GM15510 (cell line): ENCODE data around the gene FZD8.

ENCODE experiments used
- POLR2A ChIP-seq: IDR thresholded peaks from 3 replicates; pipeline ENCODE4 v1.6.1; 2011; ENCODE audit warnings: borderline replicate concordance; ENCODE audit not compliant: insufficient read length; ENCODE audit errors: extremely low read depth

FZD8 gene

DNA sequence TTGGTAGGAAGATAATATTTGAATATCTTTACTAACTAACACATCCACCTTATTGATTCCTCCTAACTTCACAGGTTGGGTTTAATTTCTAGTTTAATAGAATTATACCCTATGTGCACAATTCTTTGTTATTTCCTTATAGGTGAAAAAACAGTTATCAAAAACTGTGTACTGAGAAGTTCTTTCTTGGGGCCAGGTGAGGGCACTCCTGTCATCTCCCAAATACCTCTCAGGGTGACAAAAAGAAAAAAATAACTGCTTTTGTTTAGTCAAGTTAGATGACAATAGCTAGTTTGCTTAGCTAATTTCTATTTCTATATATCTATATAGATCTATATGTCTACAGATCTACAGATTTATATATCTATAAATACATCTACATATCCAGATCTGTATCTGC is 10.1 kb downstream of the FZD8 start:
- no peak for TF ChIP-seq POLR2A

DNA sequence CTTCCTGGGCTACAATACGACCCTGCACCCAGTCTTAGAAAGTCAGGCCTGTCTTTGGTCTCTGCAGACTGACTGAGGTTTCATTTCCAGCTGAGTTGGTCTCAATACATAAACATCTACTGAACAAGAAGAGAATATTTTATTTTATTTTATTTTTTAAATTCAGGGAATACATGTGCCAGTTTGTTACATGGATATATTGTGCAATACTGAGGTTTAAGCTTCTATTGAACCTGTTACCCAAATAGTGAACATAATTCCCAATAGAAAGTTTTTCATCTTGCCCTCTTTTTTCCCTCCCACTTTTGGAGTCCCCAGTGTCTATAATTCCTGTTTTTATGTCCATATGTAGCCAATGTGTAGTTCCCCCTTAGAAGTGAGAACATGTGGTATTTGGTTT is 10.7 kb downstream of the FZD8 start:
- TF ChIP-seq POLR2A, result no peak

DNA sequence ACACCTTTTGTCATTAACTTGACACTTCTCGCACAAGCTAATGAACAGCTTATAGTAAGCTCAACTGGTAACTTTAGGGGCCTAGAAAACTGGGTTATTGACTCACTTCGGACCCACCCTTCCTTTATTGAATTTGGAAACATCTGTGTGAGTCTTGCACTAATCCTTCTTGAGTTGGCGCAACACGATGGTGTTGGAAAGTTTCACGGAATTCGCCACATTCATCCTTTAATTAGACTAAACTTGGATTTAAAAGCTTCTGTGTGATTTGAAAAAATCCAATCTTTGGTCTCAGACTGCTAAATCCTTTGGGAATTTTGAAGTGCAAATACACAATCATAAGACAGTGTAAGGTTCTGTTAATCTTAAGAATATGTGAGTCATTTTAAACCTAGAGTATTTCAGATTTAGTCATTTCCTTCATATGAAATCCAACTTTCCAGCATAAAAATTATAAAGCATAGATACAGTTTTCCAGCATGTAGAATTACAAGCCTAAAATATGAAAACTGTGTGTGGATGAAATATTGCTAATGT is 15.1 kb downstream of the FZD8 start:
- no peak for TF ChIP-seq POLR2A

DNA sequence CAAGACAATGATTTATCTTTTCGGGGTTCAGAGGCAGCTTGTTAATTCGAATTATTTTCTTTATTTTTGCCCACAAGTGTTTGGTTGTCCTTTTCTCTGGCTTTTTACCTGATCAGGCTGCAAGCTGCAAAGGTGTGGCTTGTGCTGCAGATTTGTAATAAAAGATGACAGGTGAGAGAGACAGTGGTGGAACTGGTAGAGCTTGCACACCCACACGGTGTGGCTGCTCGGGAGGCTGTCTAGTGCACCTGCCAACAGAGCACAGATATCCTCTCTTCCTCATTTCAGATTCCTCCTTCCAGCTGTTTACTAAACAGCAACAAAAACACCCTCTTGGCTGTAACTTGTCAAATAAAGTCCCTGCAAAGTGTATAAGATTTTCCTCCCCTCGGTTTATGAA is 27.8 kb downstream of the FZD8 start:
- TF ChIP-seq POLR2A, result no peak

DNA sequence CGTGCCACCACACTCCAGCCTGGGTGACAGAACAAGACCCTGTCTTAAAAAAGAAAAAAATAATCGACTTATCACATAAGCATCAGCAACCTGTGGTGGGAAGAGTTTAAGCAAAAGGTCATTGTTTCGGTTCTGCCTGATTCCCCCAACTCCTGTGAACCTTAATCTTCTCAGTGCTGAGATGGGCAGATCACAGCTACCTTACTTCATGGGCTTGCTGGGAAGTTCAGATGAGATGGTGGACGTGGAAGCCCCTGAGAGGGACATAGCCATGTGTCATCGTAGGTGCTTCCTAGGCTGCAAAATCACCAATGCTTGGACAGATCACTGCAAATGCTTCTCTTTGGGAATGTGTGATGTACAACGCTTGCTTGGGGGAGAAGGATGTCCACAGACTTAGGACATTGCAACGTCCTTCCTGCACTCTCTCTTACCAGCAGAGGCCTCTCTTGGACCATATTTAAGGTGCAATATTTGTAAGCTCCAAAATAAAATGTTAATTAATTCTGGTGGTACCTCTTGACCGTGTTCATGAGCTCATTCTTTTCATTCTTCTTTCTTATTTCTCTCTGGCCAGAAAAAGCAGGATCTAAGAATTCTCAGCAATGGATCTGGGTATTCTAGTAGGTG is 28.4 kb downstream of the FZD8 start:
- TF ChIP-seq POLR2A, result no peak

DNA sequence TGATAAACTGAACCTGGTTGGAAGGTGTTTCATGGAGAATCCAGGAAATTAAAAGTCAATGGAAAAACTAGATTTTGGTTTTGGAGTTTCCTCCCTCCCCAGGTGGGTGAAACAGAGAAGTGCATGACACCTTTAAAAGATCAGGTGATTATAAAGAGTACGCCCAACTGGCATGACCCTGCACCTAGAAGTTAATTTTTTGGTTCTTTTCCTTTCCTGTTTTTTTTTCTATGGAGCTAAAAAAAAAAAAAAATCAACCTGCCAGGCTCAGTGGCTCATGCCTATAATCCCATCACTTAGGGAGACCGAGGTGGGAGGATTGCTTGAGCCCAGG is 29.0 kb downstream of the FZD8 start:
- TF ChIP-seq POLR2A, result no peak

DNA sequence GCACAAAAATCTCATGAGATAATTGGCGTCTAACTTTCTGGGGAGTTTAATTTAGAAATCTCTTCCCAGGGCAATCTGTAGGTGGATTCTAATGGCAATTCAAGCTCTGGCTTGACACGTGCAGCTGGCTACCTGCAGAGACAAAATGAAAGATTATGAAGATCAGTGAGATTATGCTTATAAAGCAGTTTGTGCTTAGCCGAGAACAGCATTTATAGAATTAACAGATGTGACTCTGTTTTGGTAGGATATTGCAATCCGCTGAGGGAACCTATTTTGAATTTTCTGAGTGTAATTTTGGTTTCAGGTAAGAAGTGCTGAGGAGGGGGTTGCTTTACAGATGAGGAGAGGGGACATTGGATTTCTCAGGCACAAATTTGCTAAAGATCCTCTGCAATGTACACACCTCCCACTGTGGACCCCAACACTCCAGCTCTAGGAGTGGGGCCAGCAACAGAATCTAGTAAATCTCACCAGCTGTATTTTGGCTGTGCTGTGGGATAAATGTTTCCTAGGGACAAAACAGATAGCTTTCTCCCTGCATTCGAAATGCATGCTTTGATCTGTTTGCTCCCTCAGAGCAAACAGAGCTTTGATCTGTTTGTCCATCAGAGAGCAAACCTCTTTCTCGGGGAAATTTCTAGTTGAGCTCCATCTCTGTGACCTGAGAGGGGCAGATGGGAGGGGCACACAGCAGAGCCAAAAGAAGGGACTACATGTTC is 29.6 kb downstream of the FZD8 start:
- no peak for TF ChIP-seq POLR2A

DNA sequence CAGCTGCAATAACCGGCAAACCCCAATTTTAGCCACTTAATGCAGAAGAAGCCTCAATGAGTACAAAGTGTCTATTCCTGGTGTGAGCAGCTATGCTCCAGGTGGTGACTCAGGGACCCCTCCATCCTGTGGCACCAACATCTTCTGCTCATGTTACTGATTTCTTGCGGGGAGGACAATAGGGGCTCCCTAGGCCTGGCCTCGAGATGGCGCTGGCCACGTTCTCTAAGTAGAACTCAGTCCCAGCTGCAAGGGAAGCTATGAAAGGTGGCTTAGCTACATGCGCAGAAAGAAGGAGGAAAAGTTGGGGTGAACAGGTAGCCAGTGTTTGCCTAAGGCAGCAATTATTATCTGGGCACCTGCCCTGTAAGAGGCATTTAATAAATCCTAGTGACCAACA is 30.3 kb downstream of the FZD8 start:
- no peak for TF ChIP-seq POLR2A

DNA sequence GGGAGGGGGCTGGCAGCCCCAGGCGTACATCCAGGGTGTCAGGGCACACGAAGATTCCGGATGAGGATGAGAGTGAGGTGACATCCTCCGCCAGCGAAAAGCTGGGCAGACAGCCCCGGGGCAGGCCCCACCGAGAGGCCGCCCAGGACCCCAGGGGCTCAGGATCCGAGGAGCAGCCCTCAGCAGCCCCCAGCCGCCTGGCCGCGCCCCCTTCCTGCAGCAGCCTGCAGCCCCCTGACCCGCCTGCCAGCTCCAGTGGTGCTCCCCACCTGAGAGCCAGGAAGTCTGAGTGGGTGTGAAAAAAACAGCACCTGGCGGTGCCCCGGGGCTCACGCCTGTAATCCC is 33.8 kb downstream of the FZD8 start:
- no peak for TF ChIP-seq POLR2A

DNA sequence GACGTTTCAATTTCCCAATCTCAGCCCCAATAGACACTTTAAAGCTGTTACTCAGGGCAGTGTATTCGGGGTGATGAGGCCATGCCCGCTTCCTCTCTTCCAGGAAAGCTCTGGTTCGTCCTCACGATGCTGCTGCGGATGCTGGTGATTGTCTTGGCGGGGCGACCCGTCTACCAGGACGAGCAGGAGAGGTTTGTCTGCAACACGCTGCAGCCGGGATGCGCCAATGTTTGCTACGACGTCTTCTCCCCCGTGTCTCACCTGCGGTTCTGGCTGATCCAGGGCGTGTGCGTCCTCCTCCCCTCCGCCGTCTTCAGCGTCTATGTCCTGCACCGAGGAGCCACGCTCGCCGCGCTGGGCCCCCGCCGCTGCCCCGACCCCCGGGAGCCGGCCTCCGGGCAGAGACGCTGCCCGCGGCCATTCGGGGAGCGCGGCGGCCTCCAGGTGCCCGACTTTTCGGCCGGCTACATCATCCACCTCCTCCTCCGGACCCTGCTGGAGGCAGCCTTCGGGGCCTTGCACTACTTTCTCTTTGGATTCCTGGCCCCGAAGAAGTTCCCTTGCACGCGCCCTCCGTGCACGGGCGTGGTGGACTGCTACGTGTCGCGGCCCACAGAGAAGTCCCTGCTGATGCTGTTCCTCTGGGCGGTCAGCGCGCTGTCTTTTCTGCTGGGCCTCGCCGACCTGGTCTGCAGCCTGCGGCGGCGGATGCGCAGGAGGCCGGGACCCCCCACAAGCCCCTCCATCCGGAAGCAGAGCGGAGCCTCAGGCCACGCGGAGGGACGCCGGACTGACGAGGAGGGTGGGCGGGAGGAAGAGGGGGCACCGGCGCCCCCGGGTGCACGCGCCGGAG is 34.4 kb downstream of the FZD8 start:
- no peak for TF ChIP-seq POLR2A

DNA sequence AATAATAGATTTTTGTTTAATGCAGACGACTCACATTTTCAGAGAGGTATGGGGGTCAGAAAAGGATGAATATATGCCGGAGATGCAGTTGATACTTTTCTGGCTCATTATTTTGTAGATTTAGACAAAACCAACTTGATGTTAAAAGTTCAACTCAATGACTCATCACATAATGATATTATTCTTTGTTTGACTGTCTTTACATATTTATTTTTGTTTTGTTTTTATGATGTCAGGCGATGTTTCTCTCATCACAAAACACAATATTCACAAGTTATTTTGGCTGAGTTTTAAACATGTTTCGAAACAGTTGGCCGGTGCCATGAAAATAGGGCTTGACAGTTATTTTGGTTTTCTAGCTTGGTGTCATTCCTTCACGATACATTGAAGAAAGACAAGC is 35.7 kb downstream of the FZD8 start:
- no peak for TF ChIP-seq POLR2A

DNA sequence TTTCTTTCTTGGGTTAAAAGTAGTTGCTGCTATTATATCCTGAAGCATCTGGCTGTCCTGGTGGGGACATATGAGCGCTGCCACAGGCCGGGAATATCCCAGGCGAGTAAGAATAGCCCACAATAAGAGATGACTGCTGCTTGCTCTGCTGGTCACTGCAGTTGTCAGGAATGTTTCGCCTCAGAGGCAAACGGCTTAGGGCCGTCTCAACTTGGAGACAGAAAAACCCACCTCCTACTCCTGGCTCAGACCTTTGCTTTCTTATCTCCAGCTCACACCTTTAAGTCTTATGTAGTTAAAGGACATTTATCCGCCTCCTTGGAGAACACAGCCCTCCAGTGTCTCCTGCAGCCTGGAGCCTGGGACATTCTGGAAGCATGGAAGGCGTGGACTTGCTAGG is 36.9 kb downstream of the FZD8 start, which contains the start of gene GJD4:
Gene GJD4 (plus strand): TSS at position 151 of the 400 bp plus-strand sequence. CDS start 227 bp downstream, at position 378.
- TF ChIP-seq POLR2A, result no peak

DNA sequence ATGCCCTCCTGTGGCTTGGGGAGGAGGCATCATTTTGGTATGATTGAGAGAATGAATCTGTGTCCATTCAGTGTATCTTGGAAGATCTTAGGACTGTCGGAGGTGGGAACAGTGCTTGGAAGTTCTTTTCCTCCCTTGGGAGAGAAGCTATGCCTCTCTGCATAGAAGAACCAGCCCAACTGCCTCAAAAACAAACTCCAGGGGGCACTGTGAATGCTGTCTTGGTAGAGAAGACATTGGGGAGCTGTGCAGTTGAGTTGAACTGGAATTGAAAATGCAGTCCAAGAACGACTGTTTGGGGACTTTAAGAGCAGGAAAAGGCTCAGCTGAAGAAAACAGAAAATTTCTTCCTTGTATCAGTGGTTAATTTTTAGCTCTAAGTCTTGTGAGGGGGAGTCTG is 41.9 kb downstream of the FZD8 start:
- TF ChIP-seq POLR2A, result no peak

DNA sequence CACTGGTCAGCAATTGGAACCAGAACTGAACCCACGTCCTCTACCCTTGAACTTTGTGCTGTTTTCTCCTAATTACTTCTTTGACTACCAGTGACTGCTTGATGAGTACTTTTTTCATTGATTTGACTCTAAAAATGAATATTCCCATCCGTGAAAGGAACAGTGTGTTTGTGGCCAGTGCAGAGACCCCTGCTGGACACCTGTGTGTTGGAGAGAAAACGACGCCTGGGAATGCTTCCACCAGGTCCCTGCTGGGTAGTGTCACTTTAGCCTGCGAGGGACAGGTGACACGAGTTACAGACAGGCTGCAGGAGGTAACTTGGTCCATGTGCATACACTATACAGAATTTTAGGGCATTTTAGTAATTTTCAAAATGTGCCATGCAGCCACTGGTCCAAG is 43.7 kb downstream of the FZD8 start:
- no peak for TF ChIP-seq POLR2A

DNA sequence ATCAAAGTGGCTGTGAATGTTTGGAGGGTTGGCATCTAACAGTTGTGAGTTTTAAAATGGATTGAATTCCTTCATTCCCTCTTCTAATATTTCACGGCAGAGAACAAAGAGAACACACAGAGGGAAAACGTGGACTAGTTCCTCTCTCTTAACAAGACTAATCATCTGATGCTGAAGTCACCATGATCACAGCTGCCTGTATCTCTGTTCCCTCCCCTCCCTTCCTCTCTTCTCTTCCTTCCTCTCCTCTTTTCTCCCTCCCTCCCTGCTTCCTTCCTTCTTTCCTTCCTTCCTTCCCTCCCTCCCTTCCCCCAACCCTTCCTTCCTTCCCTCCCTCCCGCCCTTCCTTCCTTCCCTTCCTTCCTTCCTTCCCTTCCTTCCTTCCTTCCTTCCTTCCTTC is 47.0 kb downstream of the FZD8 start:
- no peak for TF ChIP-seq POLR2A
